ENCODE results near the gene FKBP2.
A peak's percentile ranks its signal among the peaks of the same experiment; 100 is the strongest.

The FKBP2 gene

DNA sequence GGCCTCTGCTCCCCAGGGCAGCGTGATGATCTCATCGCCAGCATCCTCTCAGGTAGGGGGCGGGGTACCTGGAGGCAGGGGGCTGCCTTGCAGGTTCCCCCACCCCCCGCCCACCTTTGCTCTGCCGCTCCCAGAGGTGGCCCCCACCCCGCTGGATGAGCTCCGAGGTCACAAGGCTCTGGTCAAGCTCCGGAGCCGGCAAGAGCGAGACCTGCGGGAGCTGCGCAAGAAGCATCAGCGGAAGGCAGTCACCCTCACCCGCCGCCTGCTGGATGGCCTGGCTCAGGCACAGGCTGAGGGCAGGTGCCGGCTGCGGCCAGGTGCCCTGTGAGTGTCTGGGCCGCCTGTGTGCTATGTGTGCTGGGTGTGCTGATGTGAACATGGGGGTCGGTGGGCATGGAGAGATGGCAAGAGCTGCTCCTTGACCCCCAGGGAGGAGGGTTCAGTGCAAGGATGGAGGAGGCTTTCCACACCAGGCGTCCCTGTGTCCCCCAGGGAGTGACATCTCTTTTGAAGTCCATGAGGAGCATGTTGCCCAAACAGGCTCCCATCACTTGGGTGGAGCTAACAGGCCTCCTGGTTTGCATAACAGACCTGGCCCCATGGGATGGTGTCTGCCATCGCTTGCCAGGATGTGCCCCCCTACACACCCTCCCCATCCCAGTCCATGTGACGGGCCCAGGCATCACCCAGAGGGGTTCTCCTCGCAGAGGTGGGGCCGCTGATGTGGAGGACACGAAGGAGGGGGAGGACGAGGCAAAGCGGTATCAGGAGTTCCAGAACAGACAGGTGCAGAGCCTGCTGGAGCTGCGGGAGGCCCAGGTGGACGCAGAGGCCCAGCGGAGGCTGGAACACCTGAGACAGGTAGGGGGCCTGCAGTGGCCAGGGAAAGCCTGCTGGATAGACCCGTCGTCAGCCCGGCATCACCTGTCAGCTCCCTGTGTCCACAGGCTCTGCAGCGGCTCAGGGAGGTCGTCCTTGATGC lies 24.6 kb downstream of the FKBP2 start:
- no peak for DNase-seq

DNA sequence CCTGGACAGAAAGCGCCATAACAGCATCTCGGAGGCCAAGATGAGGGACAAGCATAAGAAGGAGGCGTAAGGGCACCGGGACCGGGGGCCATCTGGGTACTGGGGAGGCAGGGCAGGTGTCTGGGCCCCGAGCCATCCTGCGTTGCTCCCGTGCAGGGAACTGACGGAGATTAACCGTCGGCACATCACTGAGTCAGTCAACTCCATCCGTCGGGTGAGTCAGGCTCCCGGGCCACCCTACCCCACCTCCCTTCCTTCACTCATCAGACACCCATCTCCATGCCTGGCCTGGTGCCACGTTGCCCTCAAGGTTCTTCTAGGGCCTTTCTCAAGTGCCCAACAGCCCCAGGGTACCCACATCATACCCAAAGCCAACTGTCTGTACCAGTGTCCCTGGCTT lies 25.4 kb downstream of the FKBP2 start:
- DNase-seq: peak; percentile 70

DNA sequence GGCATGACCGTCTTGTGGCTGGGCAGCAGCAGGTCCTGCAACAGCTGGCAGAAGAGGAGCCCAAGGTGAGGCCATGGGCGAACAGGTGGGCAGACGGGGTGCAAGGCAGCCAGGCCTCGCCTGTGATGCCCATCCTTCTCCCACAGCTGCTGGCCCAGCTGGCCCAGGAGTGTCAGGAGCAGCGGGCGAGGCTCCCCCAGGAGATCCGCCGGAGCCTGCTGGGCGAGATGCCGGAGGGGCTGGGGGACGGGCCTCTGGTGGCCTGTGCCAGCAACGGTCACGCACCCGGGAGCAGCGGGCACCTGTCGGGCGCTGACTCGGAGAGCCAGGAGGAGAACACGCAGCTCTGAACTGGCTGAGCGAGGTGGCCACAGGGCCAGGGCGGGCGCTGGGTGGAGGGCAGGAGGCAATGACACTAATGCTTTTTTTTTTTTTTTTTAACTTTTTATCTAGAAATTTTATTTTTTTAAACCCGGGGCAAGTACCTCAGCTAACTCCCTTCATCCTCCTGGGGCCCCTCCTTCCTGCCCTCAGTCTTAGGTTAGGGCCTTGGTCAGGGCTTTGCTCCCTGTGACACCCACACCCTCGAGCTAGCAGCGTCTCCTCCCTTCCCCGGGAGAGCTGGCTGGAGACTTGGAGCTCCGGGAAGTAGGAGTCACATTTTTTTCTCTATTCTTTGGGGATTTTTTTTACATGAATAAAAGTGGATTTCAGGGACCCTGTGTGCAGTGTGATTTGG lies 26.5 kb downstream of the FKBP2 start:
- DNase-seq: no peak

DNA sequence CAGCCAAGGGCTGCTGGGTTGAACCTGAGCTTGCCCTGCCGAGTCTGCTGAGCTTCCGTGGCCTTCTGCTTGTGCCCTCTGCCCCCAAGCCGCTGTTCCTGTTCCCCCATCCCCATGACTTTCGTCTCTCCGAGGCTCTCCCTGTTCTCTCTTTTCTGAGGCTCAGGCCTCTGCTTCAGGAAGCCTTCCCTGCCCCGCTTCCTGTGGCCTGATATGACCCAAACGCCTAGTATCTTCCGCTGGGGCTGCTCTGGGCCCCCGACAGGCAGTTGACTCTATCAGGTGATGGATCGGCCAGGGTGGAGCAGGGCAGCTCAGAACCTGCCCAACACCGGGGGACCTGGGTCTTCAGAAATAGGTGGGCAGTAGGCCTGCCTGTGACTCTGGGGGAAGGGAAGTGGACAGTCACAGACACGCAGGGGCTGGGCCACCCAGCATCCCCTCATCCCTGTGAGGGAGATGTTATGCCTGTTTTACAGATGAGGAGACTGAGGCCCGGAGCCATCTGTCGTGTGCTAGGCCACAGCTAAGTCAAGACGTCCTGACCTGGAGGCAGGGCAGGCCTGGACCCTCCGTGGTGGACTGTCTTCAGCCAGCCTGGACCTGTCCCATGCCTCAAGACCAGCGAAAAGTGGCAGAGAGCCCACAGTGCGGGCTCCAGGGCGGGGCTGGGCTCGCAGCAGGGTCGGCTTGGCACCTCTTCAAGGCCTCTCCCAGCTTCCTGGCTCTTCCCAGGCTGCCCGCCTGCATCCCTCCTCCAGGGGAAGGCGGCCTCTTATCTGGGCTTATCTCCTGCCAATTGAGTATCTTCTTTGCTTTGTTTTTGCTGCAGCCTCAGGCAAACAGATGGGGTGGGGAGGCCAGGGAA lies 27.4 kb downstream of the FKBP2 start:
- peak; percentile 79 for DNase-seq

DNA sequence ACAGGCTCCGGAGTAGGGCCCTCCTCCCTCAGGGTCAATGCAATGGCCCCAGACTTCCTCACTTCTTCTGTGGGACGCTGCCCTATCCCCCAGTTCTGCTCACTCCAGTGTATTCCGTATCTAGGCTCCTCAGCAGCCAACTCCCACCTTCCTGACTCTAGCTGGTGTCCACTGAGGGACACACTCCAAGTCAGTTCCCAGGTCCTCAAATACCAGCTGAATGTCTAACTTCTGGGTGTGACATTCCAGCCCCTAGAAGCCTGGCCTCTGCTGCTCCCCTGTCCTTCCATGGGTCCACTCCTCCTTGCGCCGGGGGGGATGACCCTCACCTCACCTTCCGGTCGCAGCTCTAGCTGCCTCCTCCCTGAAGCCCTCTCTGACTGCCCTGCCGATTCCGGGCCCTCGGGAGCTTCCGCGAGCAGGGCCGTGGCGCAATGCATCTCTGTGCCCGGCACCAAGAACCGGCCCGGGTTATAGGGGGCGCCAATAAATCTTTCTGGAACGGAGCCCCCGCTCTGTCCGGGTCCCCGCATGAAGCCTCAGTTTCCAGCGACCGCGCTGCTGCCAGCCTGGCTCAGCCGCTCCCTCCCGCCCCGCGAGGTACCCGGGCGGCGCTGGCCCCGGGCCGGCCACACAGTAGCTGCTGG lies 28.1 kb downstream of the FKBP2 start:
- DNase-seq: peak; percentile 68

DNA sequence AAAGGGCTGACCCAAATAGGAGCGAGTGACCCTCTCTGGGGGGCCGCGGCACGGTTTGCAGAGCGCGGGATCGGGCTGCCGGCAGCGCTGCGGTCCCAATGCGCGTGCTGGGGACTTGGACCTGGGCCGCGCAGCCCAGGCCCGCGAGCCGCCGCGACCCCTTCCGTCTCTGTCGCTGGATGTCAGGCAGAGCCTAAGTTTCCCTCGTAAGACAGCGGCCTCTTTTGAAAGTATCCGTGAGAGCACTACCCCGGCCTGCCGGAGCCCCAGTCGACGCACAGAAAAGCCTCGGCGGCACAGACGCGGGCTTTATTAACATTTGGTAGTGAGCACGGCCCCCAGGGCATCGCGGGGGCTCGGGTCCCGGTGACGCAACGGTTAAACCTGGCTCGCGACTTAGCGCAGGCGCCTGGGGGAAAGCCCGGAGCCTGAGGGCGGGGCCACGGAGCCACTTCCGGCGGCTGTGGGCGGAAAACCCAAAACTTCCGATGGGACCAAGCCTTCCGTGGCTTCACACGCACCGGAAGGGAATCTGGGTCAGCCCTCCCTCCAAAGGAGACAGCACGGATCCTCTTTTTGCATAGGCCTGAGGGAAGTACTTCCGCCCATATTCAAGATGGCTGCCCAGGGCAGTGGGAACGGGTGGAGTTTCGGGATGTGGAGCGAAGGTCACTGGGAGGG lies 28.8 kb downstream of the FKBP2 start:
- peak; percentile 100 for DNase-seq

DNA sequence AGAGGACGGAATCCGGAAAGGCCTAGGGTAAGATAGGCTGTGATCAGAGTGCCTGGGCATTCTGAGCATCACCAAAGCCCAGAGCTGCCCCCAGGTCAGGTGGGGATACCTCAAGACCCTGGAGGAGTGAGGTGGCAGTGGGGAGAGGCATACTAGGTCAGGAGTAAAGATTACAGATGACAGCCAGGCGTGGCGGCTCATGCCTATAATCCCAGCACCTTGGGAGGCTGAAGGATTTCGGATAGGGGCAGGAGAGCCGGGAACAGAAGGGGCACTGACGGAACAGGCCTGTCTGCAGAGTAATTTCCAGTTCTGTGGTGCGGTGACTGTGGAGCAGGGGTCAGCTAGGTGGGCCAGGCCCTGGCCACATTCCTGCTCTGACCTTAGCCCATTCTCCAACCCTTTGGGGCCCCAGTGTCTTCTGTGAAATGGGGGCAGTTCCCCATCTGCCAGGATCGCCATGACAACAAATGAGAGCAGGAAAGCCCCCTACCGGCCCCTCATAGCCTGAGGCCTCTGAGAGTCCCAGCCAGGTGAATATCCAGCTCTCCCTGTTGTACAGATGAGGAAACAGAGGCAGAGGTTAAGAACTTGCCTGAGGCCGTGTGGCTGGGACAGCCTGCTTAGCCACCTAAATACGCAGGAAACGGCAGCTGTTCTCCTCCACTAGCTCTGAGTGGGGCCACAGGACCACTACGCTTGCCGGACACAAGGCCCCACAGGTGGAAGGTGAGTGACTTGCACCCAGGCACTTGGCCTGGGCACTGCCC lies 34.3 kb downstream of the FKBP2 start:
- no peak for DNase-seq

DNA sequence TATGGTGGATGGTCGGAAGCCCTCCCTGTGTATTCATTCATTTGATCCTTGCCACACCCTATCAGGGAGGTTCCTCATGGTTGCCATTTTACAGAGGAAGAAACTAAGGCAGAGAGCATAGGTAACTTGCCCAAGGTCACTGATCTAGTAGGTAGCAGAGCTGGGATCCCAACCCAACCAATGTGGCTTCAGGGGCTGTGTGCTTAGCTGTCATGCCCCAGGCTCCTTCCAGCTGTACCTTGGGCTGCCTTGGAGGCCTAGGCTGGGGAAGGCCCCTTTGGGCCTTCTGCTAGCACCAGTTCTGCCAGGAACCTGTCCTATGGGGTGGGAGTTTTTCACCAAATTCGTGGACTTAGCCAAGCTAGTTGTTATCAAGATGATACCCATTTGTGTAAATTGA lies 34.9 kb downstream of the FKBP2 start:
- no peak for DNase-seq

DNA sequence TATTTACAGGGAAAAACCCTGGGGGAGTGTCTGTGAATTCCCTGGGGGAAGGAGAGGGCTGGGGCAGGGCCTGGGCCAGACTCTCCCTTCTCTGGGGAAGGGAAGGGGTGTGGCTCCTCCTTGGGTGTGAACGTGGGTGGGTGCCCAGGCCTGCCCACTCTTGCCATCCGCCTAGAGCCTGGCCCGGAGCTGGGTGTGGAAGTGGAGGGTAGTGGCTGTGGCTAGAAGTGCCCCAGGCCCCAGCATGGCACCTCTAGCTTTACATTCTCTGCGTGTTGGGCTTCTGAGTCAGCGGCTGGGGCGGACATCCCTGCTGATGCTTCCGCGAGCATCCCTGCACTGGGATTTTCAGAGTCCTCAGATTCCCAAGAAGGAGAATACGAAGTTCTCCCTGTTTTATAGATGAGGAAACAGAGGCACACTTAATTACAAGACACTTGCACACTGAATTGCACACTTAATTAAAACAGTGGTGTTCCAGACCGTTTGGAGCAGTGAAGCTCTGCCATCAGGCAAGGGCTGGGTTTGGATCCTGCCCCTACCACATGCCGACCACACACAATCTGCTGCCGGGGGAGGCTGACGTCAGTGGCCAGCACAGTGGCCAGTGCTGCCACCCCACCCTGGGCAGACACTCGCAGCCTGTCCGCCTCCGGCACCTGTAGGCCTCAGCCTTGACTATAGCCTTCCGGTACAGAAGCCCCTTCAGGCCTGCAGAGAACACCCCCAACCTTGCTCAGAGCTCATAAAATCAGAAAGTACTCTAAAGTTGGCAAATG lies 35.9 kb downstream of the FKBP2 start:
- DNase-seq: peak; percentile 94

DNA sequence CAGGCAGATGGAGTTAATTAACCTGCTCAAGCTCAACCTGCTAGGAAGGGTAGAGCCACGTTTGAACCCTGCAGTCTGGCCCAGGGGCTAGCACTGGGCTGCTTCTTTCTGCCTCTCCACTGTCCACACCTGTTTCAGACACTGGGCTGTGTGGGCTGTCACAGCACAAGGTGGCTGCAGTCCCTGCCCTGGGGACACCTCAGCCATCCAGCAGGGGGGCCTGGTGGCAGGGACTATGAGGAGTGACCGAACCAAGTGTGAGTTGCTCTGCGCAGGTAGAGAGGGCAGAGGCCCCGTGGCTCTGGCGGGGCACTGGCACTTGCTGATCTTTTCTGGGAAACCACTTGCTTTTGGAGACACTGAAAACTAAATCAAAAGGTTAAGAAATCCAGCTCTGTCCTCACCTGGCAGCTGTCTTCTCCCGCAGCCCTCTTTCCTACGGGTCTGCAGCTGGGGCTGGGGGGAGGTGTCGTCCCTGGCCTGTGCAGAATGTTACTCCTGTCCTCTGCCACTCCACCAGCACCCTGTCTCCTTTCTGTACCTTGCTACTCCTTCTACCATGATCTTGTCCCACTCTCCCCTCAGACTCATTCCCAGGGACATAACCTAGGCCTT lies 37.8 kb downstream of the FKBP2 start:
- no peak for DNase-seq

DNA sequence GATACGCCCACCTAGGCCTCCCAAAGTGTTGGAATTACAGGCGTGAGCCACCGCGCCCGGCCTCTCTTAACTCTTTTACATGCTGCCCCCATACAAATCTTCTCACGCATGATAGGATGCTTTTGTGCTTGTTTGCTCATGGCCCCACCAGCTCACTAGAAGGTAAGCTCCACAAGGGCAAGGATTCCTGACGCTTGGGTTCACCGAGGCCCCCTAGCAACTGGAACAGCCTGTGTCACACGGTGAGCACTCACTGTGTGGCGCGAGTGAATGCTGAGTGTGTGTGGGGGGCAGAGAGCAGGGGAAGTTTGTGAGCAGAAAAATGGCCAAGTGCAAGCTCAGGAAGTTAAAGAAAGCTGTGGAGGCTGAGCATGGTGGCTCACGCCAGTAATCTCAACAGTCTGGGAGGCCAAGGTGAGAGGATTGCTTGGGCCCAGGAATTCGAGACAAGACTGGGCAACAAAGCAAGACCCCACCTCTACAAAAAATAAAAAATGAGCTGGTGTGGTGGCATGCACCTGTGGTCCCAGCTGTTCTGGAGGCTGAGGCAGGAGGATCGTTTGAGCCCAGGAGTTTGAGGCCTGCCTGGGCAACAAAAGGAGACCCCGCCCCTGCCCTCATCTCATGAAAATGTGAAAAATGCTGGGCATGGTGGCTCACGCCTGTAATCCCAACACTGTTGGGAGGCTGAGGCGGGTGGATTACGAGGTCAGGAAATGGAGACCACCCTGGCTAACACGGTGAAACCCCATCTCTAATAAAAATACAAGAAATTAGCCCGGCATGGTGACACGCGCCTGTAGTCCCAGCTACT lies 41.3 kb downstream of the FKBP2 start:
- DNase-seq: no peak

DNA sequence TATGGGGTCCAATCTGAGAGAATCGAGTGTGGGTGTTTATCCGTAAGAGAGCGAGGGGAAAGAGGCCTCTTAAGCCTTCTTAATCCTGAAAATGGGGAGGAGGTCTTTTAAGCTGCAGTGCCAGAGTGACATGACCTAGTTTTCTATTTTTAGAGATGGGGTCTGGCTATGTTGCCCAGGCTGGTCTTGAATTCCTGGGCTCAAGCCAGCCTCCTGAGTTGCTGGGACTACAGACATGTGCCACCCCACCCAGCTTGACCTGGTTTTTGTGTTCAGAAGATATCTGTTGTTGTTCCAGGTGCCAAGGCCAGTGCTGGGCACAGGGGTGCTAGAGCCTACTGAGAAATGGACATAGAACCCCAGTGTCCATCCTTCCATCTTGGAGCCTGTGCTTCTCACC lies 42.2 kb downstream of the FKBP2 start:
- DNase-seq: no peak

DNA sequence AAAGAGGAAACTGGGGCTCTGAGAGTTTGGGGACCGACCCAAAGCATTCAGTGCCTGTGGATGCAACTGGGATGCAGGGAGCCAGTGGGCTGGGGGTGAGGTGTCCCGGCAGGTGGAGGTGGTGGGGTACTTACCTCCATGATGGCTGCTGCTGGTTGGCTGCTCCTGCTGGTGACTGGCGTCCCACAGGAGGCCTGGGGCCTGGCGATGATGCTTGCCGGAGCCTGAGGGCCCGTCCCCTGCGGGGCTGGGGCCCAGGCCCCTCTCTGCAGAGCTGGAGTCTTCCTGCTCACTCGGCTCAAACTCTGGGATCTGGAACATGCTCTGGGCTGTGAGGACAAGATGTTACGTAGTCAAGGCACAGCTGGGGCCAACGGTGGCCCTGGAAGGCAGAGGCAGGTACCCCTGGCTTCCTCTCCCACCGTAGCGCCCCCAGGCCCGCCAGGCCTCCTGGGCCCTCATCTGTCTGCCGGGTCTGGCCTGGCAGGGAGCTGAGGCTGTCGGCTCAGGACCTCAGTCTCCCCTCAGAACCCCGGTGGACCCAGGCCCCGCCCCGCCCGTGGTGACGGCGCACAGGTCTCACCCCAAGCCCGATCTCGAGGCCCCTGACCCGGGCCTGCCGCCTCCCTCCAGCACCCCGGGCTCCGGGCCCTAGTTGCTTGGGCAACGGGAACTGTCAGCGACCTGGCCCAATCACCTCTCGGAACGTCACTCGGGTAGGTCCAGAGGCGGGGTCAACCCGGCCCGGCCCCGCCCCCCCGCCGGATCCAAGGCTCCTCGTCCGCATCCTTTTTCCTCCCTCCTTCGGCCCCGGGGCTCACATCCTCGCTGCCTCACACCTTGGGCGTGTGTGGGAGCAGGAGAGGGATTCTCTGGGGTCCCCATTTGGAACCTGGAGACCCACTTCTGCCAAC lies 43.4 kb downstream of the FKBP2 start, which contains the start of gene BAD:
BAD (minus strand) TSS at position 618 of the 914 bp plus-strand sequence; CDS start at position 321, 297 bp downstream.
- peak; percentile 93 for DNase-seq

DNA sequence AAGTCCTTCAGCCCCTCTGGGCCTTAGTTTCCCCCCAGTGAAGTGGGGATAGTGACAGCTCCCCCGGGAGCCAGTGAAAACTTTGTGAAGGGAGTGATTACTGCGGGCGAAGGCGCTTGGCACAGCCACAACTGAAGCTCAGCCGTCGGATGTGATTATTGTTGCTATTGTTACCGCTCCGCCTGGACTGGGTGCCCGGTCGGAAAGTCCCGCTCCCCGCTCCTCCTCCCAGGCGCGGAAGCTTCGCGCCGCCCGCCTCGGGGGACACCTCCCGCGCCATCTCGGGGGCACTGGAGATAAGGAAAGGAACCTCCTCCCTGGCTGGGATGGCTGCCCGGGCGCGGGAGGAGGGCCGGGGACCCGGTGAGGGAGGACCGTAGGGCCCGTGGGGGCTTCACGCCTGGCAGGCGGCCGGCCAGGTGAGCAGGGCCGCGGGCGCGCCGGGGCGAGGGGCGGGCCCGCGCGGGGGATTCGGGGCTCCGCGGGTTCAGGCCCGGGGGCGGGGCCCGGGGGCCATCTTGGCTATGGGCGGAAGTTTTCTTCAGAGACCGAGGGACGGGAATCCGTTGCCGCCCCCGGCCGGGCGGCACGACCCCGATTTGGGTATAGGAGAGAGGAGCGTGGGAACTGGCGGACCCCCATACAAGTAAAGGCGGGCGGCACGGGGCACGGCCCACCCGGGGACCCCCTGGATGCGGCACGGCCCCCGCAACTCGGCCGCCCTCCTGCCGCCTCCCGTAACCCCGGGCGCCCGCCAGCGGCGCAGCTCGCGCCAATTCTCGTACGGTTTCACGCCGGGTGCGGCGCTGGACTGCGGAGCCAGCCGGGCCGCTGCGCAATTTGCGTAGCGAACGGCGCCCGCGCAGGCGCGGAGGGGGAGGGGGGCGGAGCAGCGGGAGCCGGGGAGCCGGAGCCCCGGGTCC lies 44.3 kb downstream of the FKBP2 start, which contains the start of gene GPR137:
GPR137 (plus strand) TSS at position 887 of the 923 bp plus-strand sequence. CDS start 677 bp downstream, outside the sequence.
- peak; percentile 78 for DNase-seq

DNA sequence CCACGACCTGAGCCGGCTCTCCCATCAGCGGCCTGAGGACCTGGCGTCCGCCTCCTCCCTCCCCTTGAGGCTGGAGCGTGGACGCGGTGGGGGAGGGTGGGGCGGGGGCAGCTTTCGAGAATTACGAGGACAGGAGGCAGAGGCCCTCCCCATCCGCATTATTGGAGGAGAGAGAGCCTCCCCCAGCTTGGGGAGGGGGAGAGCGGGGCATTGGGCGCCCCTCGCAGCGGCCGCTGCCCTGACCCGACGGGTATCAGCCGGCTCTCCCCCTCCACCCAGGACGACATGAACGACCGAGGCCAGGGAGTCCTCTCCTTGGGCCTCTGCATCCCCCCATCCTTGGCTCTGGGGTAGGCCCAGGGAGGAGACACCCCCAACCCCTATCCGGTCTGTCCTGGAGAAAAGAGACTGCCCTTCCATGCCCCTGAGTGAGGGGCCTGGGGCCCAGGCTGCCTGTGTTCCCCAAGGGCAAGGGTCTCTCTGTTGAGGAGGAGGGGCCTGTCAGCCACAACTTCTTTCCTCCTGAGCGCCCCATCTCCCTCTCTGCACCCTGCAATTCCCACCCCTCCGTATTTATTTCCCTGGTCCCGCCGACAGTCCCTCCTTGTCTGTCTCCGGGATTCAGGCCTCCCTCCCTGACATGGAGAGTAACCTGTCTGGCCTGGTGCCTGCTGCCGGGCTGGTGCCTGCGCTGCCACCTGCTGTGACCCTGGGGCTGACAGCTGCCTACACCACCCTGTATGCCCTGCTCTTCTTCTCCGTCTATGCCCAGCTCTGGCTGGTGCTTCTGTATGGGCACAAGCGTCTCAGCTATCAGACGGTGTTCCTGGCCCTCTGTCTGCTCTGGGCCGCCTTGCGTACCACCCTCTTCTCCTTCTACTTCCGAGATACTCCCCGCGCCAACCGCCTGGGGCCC lies 45.2 kb downstream of the FKBP2 start:
- no peak for DNase-seq
